Activated gamma-delta T cell (primary cell): ENCODE data around the gene VSX1.

Experiments used
- DNase-seq: peaks from one replicate; lab custom pipeline; 2025; lab: John Stamatoyannopoulos, UW

The VSX1 gene

DNA sequence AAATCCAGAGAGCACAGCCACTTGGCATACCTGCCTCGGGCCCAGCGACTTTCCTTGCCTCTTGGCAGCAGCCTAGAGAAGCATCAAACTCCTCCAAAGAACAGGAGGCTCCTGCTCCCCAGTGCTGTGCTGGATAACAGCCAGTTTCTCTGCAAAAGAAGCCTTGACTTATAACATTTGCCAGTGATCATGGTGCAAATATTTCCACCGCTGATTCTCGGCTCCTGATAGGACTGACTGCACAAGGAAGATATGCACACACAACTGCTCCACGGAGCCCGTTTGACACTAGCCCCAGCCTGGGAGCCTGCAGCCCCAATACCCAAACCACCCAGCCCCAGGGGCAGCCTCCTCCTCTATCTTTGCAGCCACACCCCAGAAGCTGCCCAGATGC, 41.5 kb downstream of the VSX1 start:
- no peak for DNase-seq

DNA sequence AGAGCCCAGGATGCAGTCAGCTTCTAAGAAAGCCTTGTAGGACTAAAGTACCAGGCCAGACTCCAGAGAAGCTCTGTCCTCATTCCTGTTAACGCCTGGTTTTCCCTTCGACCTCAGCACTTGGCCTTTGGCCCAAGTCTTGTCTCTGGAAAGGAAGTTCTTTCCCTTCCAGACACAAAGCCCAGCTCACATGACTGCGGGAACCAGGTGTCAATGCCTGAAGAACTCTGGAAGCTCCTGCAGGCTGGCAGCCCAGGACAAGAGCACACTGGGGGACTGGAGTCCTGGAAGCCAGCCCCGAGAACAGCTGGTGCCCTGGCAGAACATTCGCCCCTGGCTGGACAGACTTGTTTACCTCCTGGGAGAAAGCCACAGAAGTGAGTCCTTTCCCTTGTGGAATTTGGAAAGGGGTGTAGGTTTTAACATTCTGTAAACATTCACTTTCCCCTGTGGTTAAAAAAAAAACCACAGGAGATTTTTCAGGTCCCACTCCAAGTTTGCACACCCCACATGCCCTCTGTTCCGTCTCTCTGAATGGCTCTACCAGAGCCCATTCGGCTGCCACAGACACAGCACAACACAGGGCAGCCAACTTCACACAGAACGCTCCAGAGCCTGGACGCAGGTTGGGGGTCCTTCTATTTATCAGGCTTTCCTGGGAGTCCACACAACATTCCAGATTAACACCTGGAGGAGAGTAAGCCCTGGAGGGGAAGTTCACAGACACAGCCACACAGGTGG, 42.1 kb downstream of the VSX1 start:
- no peak for DNase-seq

DNA sequence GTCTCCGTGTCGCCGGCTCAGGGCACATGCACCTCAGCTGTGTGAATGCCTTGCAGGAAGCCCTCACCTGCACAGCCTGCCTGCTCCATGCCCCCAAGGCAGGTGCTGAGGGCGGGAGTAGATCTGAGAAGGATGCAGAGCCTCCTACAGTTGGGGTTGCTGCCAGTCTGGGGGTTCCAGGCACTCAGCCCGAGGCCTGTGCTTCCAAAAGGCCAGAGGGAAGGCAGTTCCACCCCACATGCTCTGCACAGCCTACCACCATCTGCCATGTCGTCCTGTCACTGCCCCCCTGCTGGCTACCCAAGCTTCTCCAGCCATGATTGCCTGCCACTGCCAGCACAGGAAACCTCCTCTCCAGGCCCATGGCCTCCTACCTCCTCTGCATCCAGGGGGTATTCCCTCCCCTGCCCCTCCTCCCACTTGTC, 43.3 kb downstream of the VSX1 start:
- no peak for DNase-seq

DNA sequence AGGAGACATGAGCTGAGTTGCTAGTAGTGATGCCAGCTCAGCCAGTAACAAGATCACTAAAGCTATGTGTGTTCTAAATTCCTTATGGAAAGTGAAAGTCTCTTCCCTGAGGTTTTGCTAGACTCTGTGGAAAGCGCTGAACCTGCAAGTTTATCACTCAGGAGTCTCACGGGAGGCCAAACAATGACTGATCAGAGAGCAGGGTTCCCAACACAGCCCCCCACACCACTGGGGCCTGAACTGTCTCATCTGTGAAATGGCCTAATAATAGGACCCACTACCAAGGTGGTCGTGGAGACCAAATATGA, 43.9 kb downstream of the VSX1 start:
- DNase-seq = no peak

DNA sequence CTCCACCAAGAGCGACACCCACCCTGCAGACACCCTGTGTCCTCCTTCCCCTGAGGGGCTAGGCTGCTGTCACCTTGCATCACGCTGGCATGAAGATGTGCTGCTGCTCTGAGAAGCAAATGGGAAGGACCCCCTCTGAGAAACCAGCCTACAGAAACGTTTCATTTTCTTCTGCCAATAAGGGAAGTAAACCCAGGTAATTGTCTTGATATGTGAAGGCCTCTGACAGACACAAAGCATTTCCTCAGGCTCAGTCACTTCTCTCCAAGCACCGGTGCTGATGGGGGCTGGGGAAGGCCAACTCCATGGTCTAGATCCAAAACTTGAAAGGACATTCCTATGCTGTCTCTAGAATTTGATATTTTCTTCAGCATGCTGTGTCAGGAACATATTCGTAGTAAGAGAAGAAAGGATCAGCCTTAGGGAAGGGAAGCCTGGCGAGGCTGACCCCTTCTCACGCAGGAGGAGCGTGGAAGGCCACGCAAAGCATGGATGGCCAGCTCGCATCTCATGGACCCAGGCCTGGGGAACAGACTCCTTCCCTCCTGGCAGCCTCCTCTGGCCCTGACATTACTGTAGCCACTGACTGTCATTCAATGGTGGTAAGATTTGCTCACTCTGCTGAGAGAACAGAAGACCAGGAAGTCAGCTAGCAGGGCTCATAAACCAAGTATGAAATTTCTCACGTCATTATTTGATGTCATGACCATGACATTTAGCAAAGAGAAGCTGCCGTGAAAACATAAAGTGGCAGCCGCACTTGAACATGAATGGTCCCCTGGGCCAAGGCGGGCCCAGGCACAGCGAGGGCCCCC, 44.4 kb downstream of the VSX1 start:
- DNase-seq = no peak

DNA sequence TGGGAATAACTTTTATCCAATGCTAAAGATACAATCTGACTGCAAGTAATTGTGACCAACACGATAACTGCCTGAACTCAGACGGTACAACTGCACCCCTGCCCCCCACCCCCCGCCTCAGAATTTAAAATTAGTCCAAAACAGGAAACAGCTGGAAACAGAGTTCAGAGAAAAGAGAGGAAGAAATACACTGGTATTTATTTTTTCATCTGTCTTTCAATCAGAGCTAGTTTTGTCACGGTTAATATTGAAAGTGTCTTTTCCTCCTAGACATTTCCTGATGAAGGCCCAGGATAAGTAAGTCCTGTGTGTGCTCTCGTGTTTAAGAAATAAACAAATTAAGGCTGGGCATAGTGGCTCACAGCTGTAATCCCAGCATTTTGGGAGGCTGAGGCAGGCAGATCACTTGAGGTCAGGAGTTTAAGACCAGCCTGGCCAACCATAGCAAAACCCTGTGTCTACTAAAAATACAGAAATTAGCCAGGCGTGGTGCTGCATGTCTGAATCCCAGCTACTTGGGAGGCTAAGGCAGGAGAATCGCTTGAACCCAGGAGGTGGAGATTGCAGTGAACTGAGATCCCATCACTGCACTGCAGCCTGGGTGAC, 45.5 kb downstream of the VSX1 start:
- no peak for DNase-seq

DNA sequence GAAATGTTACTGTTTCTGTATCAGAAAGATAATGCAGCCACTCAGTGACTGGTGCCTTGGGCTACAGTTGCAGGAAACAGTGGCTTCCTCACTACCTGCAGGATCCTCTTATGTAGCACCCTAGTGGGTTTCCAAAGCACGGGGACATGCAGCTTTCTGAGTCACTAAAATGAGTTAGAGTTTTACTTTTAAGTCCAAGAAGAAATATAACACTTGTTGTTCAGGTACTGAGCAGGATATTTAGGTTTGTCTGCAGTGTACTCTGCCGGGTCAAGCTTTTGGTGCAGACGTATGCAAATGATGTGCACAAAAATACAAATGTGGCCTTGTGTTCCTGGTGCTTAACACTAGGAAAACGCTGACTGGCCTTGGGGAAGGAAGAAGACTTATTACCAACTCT, 46.0 kb downstream of the VSX1 start:
- no peak for DNase-seq

DNA sequence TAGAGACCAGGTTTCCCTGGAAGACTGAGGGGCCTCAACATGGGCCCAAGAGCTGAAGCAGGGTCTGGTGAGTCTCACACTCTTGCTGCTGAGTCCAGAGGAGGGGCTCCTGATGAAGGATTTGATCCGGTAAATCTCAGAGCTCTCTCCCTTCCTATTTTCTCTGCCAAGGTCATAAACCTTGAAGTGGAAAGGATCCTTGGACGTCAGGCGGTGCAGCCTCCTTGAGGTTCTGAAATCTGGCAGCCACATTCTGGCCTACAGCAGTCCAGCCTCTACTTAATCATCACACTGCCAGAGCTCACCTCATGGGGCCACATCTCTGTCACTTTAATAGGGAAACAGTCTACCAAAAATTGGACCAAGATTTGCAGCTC, 48.0 kb downstream of the VSX1 start:
- no peak for DNase-seq

DNA sequence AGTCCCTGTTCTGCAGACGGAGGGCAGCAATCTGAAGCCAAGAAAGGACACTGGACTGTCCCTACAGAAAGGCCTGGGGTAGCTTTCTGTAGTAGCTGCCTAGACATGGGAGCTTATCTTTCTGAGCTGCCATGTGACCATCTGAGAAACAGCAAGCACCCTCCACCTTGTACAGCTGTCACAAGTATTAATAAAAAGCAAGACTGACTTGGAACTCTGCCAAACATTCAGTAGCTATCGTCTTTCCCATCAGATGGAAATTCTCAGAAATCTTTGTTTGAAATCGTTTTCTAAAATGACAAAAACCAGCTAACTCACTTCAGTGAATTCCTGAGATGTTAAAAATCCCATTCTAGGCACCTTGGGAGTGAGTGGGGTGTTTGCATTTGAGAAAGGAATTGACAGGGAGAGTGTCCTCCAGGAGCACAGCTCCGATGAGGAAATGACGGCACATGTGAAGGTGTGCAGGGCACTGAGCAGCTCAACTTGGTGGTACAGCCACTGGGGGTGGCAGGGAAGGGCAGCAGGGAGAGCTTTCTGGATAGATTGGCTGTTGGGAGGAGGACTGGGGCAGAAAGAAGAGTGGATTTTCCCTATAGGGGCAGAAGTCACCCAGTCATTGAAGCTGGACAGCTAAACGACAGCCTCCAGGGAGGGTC, 48.5 kb downstream of the VSX1 start:
- DNase-seq = no peak

DNA sequence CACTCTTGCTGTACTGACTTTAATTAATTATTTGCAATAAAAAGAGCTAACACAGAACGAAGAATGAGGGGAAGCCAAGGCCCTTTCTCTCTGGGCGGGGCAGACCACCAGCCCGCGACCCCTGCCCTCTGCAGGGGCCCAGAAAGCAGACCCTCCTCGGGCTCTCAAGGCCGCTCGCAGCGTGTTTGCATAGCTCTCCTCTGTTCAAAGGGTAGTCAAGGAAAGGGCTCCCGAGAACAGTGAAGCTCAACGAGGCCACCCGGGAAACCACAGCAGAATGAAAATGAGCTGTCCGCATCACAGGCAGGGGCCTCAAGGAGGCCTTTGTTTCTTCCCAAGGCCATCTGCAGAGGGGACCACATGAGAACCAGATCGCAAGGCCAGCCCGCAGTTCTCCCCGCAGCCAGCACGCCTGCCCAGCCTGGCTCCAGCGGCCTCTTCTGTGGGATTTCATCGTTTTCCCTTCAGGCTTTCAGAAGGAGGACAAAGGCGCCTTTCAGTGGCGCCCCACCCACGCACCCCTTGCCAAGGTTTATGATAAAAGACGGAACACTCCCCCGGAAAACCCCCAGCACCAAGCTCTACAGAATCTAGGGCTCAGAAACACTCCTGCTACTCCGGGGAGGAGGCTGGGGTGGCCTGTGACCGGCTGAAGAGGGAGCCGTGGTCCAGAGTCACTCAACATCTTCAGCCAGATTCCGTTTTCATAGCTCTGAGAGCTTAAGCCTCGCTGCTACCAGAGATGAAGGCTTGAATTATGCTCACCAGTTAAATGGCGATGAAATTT, 49.3 kb downstream of the VSX1 start:
- DNase-seq = no peak

DNA sequence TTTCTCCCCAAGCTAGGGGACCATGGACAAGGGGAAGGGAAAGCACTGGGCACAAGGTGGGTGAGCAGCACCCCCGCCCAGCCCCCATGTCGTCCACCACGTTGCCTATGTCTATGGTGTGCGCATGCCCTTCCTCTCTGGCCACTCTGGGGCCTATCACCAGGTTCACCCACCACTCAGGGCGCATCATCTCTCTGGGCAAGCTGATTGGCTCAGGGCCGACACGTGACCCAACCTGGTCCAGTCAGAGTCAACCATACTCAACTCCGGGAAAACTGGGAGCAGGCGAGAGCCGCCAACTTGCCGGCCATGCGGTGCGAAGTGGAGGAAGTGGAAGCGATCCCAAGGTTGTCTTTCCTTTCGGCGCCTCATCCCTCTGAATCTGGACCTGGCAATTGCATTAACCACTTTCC, 49.9 kb downstream of the VSX1 start:
- no peak for DNase-seq

DNA sequence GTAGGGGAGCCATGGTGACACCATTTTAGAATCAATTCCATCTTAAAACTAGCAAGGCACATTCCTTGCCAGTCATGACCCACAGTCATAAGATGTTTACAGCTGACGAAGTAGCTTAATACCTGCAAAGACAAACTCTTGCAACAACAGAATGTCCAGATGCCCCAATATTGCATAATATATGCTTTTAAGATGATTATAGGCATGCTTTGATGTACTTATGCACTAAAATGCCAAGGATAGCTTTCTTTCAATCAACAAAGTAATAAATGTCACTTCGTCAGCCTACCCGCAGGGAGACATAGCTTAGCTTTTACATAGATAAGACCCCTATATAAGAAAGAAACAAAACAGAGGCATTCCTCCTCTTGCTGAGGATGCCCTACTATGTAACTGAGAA, 50.7 kb downstream of the VSX1 start:
- DNase-seq = no peak

DNA sequence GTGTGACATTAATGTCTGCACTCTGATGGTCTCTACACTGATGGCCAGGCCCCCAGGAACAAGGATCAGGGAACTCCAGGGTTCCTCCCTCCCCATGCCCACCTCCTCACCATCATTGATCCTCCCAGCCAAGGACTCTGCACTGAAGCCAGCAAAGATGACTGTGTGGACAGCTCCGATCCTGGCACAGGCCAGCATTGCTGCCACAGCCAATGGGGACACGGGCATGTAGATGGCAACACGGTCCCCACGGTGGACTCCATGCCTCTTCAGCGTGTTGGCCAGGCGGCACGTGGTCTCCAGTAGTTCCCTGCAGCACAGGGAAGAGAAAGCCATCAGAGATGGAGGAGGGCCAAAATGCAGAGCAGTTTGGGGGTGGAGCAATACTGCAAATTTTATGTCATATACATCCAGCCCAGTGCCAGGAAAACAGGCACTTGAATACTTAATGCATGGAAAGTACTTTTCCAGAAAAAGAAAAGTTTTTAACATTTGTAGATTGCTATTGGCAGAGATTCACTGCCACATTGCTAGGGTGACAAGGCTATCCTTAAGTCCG, 51.2 kb downstream of the VSX1 start:
- no peak for DNase-seq

DNA sequence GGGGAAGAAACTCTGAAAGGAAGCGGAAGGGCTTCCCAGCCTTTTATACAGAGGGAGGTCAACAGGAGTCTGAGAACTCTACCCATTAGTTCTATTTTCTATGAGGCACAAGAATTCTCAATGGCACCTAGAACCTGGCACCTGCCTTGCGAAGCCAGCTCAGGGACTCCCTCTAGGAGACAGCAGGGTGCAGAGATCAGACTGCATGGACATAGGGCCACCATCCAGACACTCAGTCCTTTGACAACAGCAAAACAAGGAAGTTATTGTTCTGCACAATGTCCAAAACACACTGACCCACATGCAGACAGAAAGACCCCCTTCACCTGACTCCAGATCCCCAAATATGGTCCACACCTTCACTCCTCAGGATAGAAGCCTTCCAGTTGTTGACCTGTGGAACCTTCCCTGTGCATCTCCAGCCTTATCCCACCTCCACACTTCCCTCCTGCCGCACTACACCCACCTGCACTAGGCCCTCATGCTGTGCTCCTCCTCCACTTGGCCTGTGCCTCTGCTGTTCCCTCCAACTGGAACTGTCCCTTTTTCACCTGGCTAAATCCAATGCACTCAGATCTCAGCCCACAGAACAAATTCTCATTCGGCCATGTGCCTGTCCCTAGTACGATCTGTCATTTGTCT, 51.8 kb downstream of the VSX1 start:
- DNase-seq = no peak

DNA sequence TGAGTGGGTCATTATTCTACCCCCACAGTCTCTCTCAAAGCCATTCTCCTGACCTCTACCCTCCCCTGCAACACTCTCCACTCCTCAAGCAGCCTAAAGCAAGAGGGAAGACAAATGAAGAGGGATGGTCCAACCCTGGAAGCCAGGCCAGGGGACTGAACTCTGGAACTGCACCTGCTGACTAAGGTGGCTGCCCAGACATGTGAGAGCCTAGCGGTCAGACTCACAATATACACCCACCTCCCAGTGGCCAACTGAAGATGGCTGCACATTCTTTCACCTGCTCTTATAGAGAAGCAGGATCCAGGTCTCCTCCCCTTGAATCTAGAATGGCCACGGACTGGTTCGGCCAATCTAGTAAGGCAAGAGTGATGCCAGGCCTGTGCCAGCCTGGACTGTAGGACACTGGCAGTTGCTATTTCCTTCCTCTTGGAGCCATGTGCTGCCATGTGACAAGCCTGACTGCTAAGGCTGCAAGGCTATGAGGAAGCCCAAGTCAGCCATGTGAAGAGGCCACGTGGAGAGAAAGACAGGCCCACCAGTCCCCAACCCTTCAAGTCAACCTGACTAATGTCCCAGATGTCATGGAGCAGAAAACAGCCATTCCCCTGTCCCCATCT, 55.8 kb downstream of the VSX1 start:
- no peak for DNase-seq
